ENCODE measurements around the gene RAB31. TPM values are rescaled to one million over a fixed set of nuclear protein-coding genes. Genes with fewer than 3 reads are reported as not detected.
A peak's percentile ranks its signal among the peaks of the same experiment; 100 is the strongest.

RAB31 gene
- polyA plus RNA-seq, 1 experiment, result 37.2 TPM

DNA sequence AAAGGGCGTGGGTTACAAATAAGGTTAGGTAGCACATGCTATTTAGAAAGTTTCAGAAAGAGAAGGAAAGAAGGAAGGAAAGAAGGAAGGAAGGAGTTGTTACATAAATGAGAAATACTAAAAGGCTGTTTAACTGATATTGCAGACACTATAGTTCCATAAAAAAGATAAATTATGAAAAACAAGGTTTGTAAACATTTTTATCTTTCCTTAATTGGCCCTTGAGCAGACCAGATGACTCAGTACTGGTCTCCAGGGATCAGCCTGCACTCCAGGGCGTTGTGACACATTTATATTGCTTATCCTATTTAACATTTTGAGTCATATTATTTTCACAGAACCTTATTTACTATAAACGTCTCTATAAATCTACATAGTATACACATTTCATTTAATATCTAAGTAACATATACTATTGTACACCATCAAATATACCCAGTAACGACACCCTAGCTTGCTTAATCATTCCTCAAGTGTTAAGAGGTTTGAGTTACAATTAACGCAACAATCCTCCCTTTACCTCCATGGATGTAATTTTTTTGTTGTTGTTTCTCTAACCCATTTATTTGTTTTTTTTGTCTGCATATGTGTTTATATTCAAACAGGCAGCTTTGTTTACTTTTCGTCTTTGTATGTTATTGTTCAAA is 2.8 kb upstream of the RAB31 start:
- POLR2A ChIA-PET, result no interaction called here
- Histone ChIP-seq H3K27me3 (ENCODE audit: control insufficient read depth, insufficient read depth, low read length) (no peaks in the 10 kb centered on the region), H3K4me3 (ENCODE audit: low read depth, low read length) (no peak overlapping the region), H3K36me3 (ENCODE audit: control insufficient read depth, insufficient read depth, low read length) (no peaks in the 10 kb centered on the region)
- CTCF ChIA-PET, result no interaction called here
- DNase-seq (ENCODE audit: low read depth), result peak; percentile 27
- TF ChIP-seq, protein P1, sequence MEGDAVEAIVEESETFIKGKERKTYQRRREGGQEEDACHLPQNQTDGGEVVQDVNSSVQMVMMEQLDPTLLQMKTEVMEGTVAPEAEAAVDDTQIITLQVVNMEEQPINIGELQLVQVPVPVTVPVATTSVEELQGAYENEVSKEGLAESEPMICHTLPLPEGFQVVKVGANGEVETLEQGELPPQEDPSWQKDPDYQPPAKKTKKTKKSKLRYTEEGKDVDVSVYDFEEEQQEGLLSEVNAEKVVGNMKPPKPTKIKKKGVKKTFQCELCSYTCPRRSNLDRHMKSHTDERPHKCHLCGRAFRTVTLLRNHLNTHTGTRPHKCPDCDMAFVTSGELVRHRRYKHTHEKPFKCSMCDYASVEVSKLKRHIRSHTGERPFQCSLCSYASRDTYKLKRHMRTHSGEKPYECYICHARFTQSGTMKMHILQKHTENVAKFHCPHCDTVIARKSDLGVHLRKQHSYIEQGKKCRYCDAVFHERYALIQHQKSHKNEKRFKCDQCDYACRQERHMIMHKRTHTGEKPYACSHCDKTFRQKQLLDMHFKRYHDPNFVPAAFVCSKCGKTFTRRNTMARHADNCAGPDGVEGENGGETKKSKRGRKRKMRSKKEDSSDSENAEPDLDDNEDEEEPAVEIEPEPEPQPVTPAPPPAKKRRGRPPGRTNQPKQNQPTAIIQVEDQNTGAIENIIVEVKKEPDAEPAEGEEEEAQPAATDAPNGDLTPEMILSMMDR (IDR thresholded peaks at IDR 0.05; ENCODE audit: insufficient read depth, low read depth, low read length), result no peak

DNA sequence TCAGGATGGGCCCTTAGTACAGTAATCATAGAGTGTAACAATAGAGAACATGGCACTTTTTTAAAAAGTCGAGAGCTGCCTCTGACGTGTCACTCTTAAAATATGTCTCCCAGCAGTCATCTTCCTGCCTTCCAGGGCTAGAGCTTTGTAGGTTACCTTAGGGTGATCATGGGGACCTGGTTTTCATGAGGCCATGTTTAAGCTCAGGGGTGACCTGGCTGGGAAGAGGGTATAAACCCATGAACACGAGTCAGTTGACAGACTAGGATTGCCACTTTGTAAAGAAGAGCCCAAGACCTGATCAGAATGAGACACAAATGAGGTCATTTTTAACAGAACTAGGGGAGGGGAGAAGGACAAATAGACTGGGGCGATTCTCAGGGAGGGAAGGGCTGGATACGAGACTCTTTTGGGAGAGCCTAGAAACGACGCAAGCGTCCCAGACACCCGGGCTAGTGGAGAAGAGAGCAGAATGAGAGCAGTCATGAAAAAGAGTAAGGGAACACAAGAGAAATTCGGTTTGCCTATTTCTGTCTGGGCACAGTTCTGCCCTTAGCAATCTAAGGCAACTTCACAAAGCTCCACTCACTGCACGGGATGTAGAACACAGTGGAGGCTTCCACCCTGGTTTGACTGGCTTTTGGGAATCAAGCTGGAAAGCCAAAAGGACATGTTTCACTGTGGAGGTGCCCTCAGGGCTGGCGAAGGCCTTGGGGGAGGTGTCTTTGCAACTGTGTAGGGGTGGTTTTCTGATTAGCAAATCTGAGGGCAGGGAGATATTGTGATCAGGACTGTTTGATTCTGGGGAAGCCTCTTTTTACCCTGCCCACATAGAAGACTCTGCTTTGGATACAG is 1.8 kb upstream of the RAB31 start:
- Histone ChIP-seq H3K36me3 (ENCODE audit: control insufficient read depth, insufficient read depth, low read length) (no peaks in the 10 kb centered on the region), H3K27me3 (ENCODE audit: control insufficient read depth, insufficient read depth, low read length) (no peaks in the 10 kb centered on the region), H3K4me3 (ENCODE audit: low read depth, low read length) (no peak overlapping the region)
- ChIA-PET POLR2A (no interaction called here), CTCF (no interaction called here)
- no peak for DNase-seq (ENCODE audit: low read depth)
- TF ChIP-seq, protein P1 (IDR thresholded peaks at IDR 0.05; ENCODE audit: insufficient read depth, low read depth, low read length), result no peak

DNA sequence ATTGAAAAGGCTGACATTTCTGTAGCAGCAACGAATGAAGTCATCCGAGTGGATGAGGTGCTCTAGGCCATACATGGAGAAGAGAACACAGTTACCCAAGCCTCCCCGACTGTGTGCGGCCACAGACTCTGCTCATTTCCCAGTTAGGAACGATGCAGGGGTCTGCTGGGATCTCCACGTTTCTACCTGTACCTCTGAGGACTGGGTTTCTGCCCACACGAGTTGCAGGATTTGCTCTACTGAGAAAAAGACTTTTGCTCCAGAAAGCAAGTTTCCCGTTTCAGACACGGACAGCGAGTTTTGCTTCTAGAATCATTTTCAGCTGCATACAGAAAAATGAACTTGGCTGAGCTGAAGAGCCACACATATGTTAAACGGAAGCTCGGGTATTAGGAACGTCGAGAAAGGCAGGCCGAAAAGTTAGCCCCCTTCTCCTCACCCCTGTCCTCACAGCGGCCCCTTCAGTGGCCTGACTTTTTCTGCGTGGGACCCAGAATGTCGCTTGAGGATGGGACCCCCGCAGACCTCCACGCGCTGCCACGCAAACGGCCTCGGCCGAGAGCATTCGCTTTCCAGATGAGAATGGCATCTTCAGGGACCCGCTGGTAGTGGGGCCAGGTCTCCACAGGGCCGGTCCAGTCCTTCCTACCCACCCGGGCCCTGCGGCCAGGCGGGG is 582 bp upstream of the RAB31 start:
- TF ChIP-seq, protein P1 (IDR thresholded peaks at IDR 0.05; ENCODE audit: insufficient read depth, low read depth, low read length), result no peak
- CTCF ChIA-PET, result interaction anchor here (0.7 kb wide), 1 partner anchor 243 kb away, joined by 3 read pairs; no protein-coding TSS in a partner anchor
- Histone ChIP-seq H3K4me3 (ENCODE audit: low read depth, low read length) (peak overlapping the region; percentile 69), H3K27me3 (ENCODE audit: control insufficient read depth, insufficient read depth, low read length) (no peaks in the 10 kb centered on the region), H3K36me3 (ENCODE audit: control insufficient read depth, insufficient read depth, low read length) (no peaks in the 10 kb centered on the region)
- no peak for DNase-seq (ENCODE audit: low read depth)
- POLR2A ChIA-PET, result interaction anchor here (0.8 kb wide), 1 partner anchor 425 kb away, joined by 4 read pairs; no protein-coding TSS in a partner anchor

DNA sequence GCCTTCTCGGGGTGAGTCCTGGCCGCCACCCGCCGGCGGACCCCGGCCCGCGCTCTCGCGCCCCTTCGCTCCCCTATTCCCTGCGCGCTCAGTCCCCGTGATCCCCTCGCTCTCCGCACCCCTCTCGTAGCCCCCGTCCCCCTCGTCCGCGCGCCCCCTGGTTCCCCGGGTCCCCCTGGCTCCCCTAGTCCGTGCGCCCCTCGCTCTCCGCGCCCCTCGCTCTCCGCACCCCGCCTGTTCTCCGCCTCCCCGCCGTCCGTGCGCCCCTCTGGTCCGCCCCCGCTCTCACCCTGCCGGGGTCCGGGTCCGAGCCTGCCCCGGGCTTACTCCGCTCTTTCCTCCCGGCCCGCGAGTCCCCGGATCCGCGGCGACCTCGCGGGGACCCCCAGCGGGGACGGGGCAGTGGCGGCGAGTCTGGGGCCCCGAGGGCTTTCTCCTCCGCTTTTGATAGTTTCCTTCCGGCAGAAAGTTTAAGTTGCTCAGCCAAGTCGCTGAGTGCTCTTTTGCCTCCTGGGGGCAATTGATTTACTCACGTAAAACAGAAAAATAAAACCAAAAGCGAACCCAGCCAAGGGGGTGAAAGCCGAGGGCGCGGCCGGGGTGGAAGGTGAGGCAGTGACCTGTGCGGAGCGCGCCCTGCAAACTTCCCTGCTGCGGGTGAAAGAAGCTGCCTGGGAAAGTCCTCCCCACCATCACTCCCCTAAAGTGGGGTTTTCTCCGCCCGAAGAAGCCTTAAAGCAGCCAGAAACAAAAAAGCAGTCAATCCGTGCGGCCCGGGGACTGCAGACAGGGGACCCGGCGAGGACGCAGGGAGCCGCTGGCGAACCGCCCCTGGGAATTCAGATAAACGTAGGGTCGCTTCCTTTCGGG is 568 bp downstream of the RAB31 start:
- POLR2A ChIA-PET, result interaction anchor here (0.8 kb wide), 1 partner anchor 424 kb away, joined by 4 read pairs; no protein-coding TSS in a partner anchor
- TF ChIP-seq, protein P1 (IDR thresholded peaks at IDR 0.05; ENCODE audit: insufficient read depth, low read depth, low read length), result no peak

More for the DNA sequence above, 568 bp downstream of the RAB31 start:
- Histone ChIP-seq H3K4me3 (ENCODE audit: low read depth, low read length) (peak overlapping the region; percentile 69), H3K27me3 (ENCODE audit: control insufficient read depth, insufficient read depth, low read length) (no peaks in the 10 kb centered on the region), H3K36me3 (ENCODE audit: control insufficient read depth, insufficient read depth, low read length) (no peaks in the 10 kb centered on the region)
- CTCF ChIA-PET, result interaction anchor here (0.6 kb wide), 1 partner anchor 21 kb away, joined by 3 read pairs; no protein-coding TSS in a partner anchor
- DNase-seq (ENCODE audit: low read depth), result no peak
